ENCODE data around the gene ATP11A.

ATP11A gene

GRCh38 chr13:112761701-112762689, 72.2 kb downstream of the ATP11A start:
- DNase-seq, result peak; percentile 33

DNA sequence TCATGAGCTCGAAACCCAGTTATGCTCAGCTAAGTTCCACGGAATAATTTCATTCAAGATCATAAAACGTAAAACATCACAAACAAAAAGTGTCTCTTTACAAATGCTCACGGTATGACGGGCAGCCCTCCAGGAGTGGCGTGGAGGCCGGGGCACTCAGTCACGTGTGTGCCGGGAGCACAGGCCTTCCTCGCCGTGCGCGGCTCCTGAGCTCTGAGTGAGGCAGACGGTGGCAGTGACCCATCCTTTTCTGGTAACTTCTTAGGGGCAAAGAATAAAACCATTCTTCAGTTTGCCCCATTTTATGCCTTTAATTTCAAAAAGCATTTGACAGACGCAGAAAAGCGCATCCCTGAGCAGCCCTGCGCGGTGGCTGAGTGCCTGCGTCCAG, 72.8 kb downstream of the ATP11A start:
- no peak for DNase-seq

GRCh38 chr13:112764028-112764427, 74.2 kb downstream of the ATP11A start:
- no peak for DNase-seq

GRCh38 chr13:112764864-112765561, 75.2 kb downstream of the ATP11A start:
- no peak for DNase-seq

DNA sequence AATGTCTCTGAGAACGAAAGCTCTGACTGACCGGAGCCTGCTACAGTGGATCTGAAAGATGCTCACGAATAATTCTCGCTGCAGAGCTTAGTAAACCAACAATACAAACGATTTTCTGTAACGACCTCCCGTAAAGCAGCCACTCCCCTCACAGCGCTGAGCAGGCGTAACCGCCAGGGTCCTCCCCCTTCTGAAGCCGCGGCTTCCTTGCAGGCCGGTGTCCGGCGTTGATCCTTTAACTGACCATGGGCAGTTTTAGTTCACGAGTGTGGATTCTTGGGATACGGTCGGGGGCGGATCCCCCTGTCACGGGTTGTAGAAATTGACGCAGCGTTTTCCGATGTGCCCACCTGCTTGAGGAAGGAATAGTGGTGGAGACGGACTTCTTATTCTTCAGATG, 75.9 kb downstream of the ATP11A start:
- DNase-seq, result no peak

DNA sequence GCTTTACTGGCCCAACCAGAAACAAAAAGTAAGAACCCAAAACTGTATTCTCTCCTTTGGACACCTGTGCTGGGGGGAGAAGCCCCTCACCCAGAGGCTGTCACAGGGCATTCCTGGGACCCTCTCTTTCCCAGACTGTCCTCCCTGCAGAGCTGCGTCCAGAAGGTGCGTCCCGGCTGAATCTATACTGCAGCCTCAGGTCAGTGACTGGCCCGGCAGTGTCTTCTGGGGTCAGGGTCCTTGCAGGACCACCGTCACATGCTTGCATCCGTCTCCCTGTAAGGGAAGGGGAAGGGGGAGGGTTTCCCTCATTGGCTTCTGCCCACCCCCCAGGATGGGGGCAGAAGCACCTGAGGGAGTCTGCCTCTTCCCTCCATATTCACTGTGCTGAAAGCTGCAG, 76.5 kb downstream of the ATP11A start:
- DNase-seq, result no peak

GRCh38 chr13:112767506-112768471, 78.0 kb downstream of the ATP11A start:
- DNase-seq, result no peak

- DNase-seq, result no peak
Measured at GRCh38 chr13:112768795-112769481, 79.1 kb downstream of the ATP11A start.

GRCh38 chr13:112769615-112770014, 79.8 kb downstream of the ATP11A start:
- no peak for DNase-seq

DNA sequence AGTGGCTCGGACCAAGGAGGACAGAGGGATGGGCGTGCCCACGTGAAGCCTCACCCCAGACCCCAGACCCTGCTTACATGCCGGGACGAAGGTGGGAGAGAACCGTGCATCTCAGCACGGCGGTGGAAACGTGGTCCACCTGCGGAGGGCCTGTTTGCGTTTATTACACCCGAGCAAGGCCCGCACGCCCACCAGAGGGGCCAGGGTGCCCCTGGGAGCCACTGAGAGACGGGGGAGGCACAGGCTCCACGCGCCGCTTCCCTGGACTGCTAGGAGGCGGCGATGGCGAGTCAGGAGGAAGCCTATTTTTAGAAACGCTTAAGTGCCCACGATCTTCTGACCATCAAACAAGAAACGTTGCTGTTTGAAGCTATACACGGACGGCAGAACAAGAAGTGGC, 80.7 kb downstream of the ATP11A start:
- DNase-seq, result no peak

- DNase-seq, result no peak
Measured at GRCh38 chr13:112771139-112771876, 81.5 kb downstream of the ATP11A start.

DNA sequence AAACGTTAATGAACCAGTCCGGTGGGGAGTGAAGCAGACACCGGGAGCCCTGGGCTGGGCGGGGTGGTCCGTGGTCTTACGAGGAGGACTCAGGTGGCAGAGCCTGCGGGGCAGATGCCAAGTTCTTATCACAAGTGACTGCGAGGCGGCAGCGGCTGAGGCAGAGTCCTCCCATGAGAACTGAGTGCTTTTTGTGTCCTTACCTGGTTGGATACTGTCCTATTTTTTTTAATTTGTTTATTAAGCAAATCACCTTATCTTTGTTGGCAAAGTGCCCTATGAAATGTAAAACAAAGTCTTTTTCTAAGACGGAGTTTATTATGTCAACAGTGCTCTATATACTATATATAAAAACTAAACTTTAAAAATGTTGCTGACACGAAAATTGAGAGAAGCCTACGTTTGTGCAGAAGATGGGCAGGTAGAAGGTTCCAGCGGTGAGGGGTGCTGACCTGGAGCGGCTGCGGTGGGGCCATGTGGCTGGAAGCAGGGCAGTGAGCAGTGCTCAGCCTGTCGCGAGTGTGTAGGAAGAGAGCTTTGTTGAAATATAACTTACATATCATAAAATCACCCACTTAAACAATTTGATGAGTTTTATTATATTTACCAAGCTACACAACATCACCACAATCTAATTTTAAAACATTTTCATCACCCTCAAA, 82.2 kb downstream of the ATP11A start:
- no peak for DNase-seq

DNA sequence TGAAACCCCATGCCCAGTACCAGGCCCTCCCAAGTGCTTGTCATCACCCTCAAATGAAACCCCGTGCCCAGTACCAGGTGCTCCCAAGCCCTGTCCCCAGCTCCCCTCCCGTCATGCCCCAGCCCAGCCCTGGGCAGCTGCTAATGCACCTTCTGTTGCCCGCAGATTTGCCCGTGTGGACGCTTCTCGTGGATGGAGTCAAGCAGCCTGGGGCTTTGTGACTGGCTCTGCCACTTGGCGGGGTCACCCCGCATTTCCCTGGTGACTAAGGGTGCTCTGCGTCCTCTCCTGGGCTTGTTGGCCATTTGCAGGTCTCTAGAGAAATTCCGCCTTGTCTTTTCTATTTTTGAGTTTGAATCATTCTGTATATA, 82.7 kb downstream of the ATP11A start:
- DNase-seq, result no peak

- DNase-seq, result no peak
Measured at GRCh38 chr13:112772929-112773328, 83.1 kb downstream of the ATP11A start.

- no peak for DNase-seq
Measured at GRCh38 chr13:112773601-112774447, 84.0 kb downstream of the ATP11A start.

DNA sequence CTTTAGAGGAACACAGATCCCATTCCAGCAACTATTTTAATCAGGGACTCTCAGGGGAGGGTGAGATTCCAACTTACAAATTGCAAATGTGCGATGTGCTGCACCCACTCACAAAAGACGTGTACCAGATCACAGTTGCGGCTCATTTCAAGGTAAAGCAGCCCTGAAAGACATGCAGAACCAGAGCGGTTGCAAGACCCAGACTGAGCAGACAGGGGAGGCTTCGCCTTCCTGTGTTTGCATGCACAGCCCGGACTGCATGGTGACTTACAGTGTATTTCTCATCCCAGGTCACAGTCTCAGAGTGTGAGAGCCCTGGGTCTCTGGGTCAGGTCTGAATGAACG, 84.6 kb downstream of the ATP11A start:
- DNase-seq, result no peak

DNA sequence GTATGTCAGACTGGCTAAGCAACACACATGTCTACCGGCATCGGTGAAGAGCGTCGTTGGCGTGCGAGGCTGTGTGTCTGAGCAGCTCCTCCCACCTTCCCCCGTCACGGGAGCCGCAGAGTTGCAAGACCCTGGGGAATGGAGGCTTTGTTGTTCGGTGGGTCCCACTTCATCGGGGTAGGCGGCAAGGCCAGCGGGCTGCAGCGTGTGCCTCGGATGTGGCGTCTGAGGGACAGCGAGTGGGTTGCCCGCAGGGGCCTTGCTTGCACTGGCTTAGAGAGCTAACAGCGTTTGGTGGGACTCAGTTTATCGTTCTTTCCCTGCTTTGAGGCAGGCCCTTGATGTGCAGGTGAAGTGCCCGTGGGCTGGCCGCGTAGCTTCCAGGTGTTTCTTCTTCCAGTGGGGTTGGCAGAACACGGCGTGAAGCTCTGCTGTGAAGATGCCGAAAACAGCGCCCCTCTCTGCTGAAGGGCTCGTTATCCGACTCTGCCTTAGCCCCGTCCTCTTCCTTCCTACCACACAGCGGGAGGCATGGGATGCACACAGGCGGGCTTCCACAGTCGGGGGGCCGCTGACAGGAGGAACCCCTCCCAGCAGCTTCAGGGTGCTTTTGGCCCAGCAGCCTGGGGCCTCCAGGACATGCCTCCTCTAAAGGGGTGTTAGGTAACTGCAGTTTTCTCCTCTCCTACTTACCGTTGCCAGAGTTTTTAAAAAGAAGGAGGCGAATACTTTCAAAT, 85.2 kb downstream of the ATP11A start:
- no peak for DNase-seq

DNA sequence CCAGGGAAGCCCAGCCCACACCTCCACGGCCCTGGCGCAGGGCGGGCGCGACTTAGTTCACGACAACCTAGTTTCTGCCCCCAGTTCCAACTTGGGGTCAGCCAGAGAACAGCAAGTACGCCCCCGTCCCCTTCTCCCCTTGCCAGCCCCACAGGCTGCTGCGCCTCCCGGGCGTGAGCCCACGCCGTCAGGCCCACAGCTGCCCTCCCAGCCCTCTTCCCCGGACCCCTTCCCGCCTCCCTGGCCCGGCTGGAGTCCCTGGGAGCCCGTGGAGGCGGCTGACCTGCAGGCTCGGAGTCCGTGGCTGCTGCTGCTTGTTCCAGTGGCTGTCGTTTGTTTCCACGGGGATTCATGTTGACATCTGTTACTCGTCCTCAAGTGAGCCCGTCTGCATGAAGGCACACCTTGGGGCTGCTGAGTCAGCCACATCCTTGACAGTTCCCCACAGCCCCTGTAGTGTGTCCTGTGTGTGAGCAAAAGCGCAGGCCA, 86.0 kb downstream of the ATP11A start:
- DNase-seq, result no peak

DNA sequence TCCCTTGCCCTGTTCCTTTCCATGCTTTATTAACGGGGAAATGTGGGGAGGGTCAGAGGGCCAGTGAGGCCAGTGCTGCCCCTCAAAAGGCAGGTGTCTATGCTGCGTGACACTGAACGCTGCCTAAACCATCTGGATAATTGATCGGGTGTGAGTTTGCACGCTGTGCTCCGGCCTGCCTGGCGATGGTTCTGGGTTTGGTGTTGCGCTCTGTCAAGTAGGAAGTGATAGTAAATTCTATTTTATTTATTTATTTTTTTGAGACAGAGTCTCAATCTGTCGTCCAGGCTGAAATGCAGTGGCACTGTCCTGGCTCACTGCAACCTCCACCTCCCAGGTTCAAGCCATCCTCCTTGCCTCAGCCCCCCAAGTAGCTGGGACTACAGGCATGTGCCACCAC, 86.5 kb downstream of the ATP11A start:
- DNase-seq, result no peak
